Suppressor macrophage (primary cell): ENCODE results near the gene BCOR.

Experiments used
- DNase-seq, 4 experiments: peaks; one replicate each; pipeline ENCODE4 v3.0.0-alpha.2; 2020 to 2022

Gene BCOR

DNA sequence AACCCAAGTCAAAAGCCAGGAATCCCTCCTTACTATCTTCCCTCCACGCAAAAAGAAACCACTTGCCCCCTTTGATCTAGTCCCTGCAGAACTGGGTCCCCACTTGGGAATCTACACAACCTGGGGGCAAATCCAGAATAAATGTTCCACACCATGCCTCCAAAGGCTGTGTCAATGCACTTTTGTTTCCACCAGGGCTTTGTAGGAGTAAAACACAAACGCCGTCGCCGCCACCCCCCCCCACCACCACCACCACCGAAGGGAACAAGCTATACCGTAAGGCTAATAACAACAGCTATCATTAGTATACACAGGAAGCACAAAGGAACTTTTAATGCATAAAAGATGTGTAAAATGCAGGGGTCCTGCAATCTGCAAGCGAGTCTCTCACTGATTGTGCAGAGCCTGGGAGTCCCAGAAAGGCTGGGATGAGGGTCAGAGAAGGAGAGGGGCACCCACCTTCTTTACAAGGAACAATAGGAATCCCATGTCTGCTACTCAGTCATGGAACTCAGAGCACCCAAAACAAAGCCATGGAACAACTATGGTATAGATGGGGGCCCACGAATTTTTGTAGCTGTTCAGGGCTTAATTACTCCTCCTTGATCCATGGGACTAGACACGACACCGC is 13.2 kb downstream of the BCOR start:
- DNase-seq = no peak

GRCh38 chrX:40083979-40084359 is 13.8 kb downstream of the BCOR start:
- DNase-seq = no peak

DNA sequence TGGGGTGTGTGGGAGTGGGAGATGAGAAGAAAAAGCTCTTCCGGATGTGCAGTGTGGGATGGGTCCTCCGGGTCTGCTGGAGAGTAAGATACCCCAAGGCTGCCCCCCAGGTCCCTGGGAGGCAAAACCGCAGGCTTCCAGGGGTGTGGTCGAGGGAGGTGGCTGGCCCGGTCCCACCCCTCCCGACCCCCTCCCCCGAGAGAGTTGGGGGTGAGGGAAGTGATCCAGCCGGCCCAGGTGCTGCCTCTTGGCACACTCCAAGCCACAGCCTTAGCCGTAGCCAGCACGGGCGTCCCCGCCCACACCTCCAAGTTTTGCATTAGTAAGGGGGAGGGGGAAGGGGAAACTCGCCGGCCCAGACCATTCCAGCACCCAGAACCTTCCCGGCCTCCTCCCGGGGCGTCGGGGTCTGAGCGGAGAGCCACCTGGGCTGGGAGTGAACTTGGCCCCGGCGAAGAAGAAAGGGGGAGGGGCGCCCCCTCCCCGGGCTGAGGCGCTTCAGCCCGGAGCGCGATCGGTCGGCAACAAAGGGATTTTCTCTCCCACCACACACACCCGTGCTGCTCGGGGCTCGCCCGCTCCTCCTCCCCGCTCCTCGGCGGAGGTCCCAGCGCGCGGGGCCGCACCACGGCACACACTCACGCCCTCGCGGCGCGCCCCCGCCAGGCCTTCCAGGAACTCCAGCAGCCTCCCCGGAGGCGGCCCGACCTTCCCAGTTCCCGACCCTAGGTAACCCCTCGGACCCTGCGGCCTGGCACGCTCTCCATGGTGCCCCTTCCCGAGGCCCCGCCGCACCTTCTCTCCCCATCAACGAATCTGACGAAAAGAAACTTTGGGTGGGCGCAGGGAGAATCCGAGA is 14.4 kb downstream of the BCOR start:
- peak; percentile 21 to 37 (median 34) for DNase-seq

GRCh38 chrX:40082447-40083119 is 15.2 kb downstream of the BCOR start:
- DNase-seq = peak; percentile 68 to 81 (median 74)

GRCh38 chrX:40081679-40082068 is 16.1 kb downstream of the BCOR start:
- DNase-seq = no peak

GRCh38 chrX:40080894-40081678 is 16.7 kb downstream of the BCOR start:
- DNase-seq = no peak

- DNase-seq = no peak
Measured at GRCh38 chrX:40079572-40079971, 18.2 kb downstream of the BCOR start.

- no peak for DNase-seq
Measured at GRCh38 chrX:40078489-40079227, 19.1 kb downstream of the BCOR start.

DNA sequence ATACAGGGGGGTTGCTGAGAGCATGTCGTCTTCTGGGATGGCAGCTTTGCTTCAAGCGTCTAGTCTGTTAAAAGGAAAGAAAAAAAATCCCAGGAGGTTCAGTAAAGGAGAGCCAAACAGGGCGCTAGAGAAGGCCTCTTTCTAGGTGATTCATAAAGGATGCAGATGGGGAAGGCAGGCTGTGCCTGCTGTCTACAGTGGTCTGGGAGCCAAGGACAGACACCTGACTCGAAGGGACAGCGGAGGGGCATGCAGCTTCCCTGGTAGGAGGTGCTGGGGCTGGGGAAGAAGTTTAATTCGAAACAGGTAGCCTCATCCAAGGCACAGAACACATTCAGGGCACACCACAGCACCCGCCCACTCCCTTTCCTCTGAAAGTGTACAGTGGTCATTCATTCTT is 19.9 kb downstream of the BCOR start:
- no peak for DNase-seq

- DNase-seq = no peak
Measured at GRCh38 chrX:40076750-40077575, 20.8 kb downstream of the BCOR start.

DNA sequence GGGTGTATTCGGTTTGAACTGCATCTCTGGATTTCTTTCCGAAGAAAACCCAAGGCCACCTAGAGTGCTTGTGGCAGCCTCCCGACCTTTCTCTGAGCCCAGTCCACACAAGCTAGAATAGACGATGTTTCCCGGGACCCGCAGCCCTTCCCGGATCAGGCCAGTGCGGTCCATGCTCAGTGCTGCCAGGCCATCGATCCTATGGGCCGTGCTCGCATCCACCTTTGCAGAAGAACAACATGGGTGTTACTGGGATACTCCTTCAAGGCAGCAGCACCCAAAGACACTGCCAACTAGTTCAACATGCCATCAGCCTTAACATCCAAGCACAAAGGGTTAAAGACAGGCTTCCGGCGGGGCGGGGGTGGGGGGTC is 22.8 kb downstream of the BCOR start:
- no peak for DNase-seq

DNA sequence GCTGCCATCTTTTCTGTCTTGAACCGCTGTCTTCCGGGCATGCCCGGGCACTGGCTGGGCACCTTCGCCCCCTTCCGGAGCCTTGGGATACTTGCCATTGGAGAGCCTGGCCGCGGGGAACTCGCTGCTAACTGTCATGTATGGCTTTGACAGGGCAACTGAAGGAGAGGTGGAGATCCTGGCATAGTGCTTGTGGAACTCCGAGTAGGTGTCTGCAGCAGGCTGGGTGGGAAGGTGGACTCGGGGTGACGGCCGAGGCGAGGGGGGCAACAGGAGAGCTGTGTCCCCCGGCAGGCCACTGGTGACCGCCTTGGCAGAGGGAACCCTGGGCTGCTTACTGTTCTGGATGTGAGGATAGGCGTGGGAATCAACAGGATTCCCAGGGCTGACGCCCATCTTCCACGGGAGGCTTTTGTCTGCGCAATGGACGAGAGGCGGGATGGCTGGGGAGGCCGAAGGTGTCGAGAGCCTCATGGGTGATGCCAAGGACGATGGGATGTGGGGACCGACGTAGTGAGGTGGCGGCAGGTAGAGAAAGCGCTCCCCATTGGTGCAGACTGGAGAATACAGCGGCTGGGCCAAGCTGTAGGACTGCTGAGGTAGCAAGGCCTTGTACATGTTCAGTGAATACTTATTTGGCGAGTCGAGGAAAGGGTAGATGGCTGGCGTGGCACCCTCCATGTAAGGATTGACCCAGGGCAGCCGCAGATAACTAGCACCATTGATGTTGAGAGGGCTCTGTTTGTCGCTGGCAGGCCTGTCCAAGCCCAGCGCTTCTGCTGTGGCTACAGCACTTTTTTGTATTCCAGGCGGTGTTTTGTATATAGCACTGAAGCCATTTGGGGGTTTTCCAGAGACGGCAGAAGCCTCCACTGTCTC is 23.4 kb downstream of the BCOR start:
- no peak for DNase-seq

DNA sequence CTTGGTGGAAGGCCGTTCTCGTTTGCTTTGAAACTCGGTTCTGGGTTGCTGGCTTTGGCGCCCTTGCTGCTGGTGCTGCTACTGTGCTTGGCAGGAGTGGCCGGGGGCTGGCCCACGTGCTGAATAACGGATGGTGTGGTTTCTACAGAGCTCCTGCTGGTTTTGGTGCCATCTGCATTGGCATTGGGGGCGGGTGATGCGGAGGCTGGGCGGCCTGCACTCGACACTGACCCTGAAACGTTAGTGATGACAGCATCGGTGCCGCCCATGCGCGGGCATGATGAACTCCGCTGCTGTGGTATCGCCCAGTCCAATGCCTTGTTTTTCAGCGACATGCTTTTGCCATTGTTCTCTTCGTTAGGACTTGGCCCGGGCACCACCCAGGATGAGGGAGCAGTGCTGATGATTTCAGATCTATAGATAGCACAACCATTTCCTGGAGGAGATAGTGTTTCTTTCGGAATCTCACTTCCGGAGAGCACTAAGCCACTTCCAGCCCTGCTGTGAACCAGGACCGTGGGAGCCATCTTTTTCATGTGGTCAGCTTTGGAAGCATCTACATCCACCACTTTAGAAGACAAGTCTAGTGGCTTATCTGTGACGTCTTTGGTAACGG is 24.2 kb downstream of the BCOR start:
- DNase-seq = no peak

DNA sequence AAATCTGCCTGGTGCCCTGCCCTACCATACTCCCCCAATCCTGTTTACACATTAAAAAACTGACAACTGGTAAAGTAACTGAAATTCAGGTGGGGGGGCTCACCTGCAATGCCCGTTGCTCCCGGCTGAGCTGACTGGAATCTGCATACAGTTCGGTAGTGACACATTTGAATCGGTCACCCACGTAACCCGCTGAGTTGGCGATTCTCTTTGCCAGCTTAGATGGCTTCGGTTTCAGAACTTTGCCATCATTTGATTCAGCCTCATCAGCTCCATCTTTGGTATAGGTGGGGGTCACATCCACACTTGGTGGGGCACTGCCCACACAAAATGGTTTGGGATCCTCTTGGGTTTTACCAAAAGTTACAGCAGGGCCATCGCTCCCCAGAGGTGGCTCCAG is 25.5 kb downstream of the BCOR start:
- DNase-seq = no peak

DNA sequence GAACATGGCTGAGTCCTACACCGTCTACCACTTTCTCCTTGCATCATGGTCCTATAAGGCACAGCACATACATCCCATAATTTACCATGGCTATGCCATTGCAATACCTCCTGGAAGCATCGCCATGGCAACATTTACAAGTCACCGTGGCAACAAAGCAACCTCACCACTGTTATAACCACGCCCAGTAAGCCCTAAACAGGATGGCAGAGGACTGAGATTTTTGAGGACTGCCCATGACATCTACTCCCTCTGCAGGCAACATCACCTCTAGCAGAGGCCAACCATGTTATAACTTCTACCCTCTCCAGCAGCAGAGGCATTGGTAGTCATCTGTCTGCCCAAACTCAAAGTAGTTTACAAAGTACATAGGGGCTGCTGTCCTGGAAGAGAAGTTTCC is 29.7 kb downstream of the BCOR start:
- no peak for DNase-seq

DNA sequence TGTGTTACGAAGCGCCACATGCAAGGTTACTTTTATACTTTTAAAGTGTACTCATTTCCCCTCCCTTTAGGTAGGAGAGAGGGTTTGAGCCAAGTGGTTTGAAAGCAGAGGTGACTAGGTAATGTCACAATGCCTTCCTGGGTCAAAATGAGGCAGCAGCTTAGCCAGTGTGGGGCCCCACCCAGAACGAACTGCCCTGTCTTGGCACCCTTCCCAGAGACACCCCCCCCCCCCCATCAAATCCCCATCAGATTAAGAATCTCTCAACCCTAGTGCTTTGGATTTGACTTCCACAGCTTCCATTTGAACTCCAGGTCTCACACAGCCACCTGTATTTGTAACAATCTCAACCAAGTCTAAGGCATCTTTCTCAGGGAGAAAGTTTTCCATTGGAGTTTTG is 31.1 kb downstream of the BCOR start:
- no peak for DNase-seq

DNA sequence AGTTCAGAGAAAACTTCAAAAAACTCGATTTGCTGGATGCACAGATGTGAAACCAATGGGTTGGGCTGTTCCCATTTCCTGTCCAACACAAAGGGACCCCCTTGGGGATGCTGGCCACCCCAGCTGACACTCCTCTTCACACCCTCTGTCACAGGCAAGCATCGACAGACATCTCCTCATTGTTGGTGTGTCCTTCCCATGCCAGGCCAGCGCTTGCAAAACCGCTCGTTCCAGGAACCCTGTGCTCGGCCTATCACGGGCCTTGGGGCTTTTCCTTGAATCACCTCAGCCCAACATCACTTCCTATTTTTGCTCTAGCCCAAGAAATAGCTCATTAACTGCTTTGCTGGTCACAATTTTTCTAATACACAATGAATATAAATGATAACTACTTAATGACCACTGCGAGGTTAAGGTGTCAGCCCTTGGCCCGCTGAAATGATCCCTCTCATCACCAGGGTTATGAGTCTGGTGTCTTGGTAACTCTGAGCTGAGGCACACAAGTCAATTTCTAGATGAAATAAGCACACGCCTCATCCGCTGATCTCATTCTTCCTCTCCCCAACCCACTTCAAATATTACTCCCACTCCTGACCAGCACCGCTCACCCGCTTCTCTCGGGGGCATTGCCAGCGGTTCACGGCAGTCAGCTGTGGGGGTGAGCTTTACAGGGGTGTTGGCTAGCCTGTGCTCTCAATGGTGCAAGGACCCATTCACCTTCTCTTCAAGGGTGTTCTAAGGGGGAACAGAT is 32.3 kb downstream of the BCOR start:
- DNase-seq = peak; percentile 22 to 57 (median 40)

DNA sequence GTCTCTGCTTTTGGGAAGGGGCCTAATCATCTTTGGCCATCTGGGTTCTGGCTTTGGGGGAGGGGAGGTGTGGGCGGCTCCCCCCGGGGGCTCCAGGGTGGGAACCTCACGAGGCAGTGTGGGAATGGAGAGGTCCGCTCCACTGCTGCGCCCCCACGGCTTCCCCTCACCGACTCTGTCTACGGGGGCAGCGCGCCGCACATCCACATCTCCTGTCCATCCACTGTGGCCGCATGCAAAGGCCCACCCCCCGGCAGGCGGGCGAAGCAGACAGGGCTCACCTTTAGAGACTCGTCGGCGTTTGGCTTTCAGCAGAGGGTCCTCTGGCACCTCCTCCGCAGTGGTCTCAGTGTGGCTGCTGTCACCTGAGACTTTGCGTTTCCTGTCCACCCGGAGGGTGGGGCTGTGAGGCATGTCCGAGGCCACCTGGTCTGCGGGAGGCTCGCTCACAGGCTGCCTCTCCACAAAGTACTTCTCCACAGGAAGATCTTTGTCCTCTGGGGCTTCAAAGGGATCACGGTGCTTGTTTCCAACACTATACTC is 33.6 kb downstream of the BCOR start:
- no peak for DNase-seq

GRCh38 chrX:40063555-40063954 is 34.2 kb downstream of the BCOR start:
- no peak for DNase-seq
